Measurements from ENCODE around the gene CTDSP2.
A peak's percentile ranks its signal among the peaks of the same experiment; 100 is the strongest.
"Not testable (repeated sequence)": the region's sequence is repeated elsewhere in the genome, so short reads cannot be mapped to it uniquely, and the experiment has no call there.

CTDSP2 gene

GRCh38 chr12:57881475-57881874 lies 34.9 kb upstream of the CTDSP2 start:
- no peak for DNase-seq (ENCODE audit: low read depth in 2 of 2, low spot score in 1 of 2)

- not testable (repeated sequence) for DNase-seq (ENCODE audit: low read depth in 2 of 2, low spot score in 1 of 2)
Observed at GRCh38 chr12:57881035-57881434, 34.5 kb upstream of the CTDSP2 start.

GRCh38 chr12:57877876-57878275 lies 31.3 kb upstream of the CTDSP2 start:
- DNase-seq (ENCODE audit: low read depth in 2 of 2, low spot score in 1 of 2), result no peak

GRCh38 chr12:57875753-57876547 lies 29.4 kb upstream of the CTDSP2 start:
- no peak for DNase-seq (ENCODE audit: low read depth in 2 of 2, low spot score in 1 of 2)

GRCh38 chr12:57874166-57875108 lies 27.9 kb upstream of the CTDSP2 start:
- no peak for DNase-seq (ENCODE audit: low read depth in 2 of 2, low spot score in 1 of 2)

GRCh38 chr12:57872362-57872761 lies 25.8 kb upstream of the CTDSP2 start:
- DNase-seq (ENCODE audit: low read depth in 2 of 2, low spot score in 1 of 2), result no peak

- no peak for DNase-seq (ENCODE audit: low read depth in 2 of 2, low spot score in 1 of 2)
Observed at GRCh38 chr12:57869927-57870318, 23.4 kb upstream of the CTDSP2 start.

GRCh38 chr12:57869298-57869926 lies 22.9 kb upstream of the CTDSP2 start:
- DNase-seq (ENCODE audit: low read depth in 2 of 2, low spot score in 1 of 2), result no peak

GRCh38 chr12:57868851-57869268 lies 22.3 kb upstream of the CTDSP2 start:
- DNase-seq (ENCODE audit: low read depth in 2 of 2, low spot score in 1 of 2), result no peak

- DNase-seq (ENCODE audit: low read depth in 2 of 2, low spot score in 1 of 2), result no peak
Observed at GRCh38 chr12:57868221-57868620, 21.7 kb upstream of the CTDSP2 start.

- DNase-seq (ENCODE audit: low read depth in 2 of 2, low spot score in 1 of 2), result no peak
Observed at GRCh38 chr12:57866308-57867019, 19.9 kb upstream of the CTDSP2 start.

GRCh38 chr12:57865084-57865751 lies 18.7 kb upstream of the CTDSP2 start:
- DNase-seq (ENCODE audit: low read depth in 2 of 2, low spot score in 1 of 2), result peak in 1 of 2 donors; percentile 39

GRCh38 chr12:57864442-57865083 lies 18.0 kb upstream of the CTDSP2 start:
- DNase-seq (ENCODE audit: low read depth in 2 of 2, low spot score in 1 of 2), result no peak

GRCh38 chr12:57863676-57864075 lies 17.1 kb upstream of the CTDSP2 start:
- no peak for DNase-seq (ENCODE audit: low read depth in 2 of 2, low spot score in 1 of 2)

GRCh38 chr12:57861967-57862366 lies 15.4 kb upstream of the CTDSP2 start:
- DNase-seq (ENCODE audit: low read depth in 2 of 2, low spot score in 1 of 2), result no peak

- DNase-seq (ENCODE audit: low read depth in 2 of 2, low spot score in 1 of 2), result not testable (repeated sequence)
Observed at GRCh38 chr12:57860883-57861282, 14.4 kb upstream of the CTDSP2 start.

GRCh38 chr12:57859121-57859520 lies 12.6 kb upstream of the CTDSP2 start:
- no peak for DNase-seq (ENCODE audit: low read depth in 2 of 2, low spot score in 1 of 2)

GRCh38 chr12:57858123-57858522 lies 11.6 kb upstream of the CTDSP2 start:
- not testable (repeated sequence) for DNase-seq (ENCODE audit: low read depth in 2 of 2, low spot score in 1 of 2)

GRCh38 chr12:57854965-57855364 lies 8.4 kb upstream of the CTDSP2 start:
- no peak for DNase-seq (ENCODE audit: low read depth in 2 of 2, low spot score in 1 of 2)
